Measurements from ENCODE around the gene CASP5.
"Not testable (repeated sequence)": the region's sequence is repeated elsewhere in the genome, so short reads cannot be mapped to it uniquely, and the experiment has no call there.

The CASP5 gene

DNA sequence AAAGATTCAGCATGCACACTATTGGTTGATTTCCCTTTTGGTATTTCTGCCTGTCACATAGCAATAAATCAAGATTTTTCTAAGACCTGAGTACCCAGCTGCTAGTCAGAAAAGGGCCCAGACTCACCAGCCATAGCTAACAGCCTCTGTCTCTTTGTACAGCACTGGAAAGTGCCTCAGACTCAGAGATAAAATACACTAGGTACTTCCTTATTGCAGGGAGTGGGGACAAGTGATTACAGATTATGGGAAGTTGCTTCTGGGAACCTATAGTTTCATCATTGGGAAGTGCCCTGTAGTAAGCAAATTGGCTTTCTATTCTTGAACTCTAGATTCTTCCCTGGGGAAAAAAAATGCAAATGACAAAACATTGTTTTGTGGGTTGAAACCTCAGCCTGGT is at the start of gene CASP5:
TSS of gene CASP5 (minus strand) at position 166 of the 400 bp plus-strand sequence. CDS start at position 134, 32 bp downstream.
- in situ Hi-C loops (cut with MboI; ENCODE audit: low sequenced_read_pairs): no loop called here

DNA sequence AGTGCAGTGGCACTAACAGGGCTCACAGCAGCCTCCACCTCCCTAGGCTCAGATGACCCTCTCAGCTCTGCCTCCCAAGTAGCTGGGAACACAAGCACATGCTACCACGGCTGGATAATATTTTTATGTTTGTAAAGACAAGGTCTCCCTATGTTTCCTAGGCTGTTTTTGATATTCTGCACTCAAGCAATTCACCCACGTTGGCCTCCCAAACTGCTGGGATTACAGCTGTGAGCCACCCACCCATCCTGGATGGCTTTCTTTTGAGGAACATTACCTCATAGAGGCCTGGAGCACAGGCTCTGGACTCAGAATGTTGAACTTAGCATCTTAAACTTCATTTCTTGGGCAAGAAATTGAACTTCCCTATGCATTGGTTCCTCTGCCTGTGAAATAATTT is 49.1 kb upstream of the CASP5 start:
- in situ Hi-C loops (cut with MboI; ENCODE audit: low sequenced_read_pairs): not testable (repeated sequence)

DNA sequence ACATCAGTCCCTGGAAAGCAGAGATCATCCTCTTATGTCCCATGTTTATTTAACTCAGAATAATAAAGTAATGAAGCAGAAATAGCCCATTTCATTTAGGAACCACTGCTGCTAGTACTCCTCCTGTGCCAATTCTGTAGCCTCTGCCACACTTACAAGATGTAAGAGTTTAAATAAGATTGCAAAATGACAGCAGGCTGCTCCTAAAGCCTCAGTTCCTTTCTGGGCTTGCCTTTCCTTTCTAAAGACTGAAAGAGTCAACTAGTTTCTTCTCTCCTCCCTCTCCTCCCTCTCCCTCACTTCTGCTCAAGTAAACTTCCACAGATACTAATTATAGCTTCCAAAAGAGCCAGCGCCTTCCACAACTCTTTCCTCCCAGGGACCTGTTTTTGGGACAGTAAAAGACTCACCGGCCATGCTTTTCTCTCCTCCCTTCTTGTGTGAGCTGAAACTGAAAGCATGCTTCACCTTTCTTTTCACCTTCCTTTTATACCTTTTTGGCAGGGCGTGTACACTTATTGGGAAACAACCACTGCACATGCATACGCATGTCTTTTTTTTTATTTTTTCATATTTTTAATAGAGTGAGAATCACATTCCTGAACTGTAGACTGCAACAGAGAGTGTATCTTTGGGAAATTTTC is 48.2 kb upstream of the CASP5 start:
- in situ Hi-C loops (cut with MboI; ENCODE audit: low sequenced_read_pairs): no loop called here

DNA sequence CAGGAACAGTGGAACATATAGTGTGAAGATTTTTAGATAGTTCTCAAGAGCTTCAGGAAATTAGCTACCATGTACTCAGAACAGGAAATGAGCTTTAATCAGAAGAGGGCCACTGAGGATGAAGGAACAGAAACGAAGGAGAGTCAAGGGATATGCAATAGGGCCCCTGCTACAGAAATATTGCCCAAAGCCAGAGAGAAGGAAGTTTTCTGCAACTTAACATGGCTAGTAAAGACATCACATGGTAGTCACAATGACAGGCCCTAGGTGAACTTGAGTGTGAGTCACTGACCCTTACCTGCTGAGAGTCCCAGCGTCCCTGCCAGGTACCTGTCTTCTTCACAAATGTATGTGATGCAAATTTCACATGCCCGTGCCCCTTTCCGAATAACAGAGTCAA is 47.3 kb upstream of the CASP5 start:
- in situ Hi-C loops (cut with MboI; ENCODE audit: low sequenced_read_pairs): no loop called here

DNA sequence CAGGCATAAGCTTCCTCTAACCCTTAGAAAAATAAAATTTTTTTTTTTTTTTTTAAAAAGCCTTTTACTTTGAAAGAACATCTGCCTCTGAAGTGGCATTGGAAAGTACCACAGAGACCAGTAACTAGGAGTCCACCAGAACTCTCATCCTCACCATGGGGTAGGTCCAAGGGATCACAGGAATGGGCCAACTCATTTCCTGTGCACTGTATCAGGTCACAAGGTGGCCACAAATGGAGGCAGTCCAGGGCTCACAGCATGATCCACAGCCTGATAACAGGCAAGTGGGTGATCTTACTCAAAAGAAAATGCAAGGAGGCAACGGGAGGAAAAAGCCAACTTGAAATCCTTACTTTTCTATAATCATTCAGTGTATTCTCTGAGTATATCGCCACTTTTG is 46.8 kb upstream of the CASP5 start:
- in situ Hi-C loops (cut with MboI; ENCODE audit: low sequenced_read_pairs): not testable (repeated sequence)

DNA sequence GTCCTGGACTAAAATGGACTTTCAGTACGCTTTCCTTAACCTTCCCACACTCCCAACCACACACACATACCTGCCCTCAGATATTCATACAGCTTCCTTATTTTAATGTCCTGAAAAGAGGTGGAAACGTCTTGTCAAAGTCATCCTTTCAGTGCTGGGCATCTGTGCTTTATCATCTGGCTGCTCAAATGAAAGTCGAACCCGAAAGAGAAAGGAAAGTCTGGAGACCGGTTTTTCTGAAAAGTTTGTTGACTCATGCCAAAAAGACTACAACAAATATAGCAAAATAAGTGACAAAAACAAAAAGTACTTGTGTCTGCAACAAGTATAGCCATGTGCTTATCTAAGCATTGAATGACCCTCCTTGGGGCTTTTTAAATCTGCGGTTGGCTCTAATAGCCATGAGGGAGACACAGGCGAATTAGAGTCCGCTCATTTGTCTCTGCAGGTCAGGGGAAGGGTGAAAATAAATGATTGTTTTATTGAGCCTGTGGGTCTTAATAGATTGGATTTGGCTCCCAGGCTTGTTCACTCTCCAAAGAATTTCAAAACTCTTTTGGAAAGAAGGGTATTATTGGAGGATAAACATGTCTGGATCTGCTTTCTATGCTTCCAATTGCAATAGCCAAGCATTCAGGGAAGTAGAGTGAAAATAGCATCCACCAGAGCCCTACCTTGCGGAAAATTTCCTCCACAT is 40.4 kb upstream of the CASP5 start:
- in situ Hi-C loops (cut with MboI; ENCODE audit: low sequenced_read_pairs): not testable (repeated sequence)

DNA sequence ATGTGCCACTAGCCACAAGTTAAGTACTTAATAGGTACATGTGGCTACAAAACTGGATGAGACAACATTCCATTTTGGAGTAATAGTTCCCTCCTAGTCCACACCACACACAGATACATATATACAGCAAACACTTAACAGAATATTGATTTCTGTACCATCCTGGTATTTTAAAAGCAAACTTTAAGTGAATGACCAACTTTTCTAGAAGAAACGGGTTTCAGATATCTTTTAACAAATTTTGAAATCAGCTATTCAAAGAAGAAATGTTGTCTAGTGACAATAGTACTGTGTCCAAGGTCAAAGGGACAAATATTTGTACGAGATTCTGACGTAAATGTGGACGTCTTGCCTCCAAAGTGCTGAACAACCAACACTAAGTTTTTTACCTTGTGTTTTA is 34.5 kb upstream of the CASP5 start:
- in situ Hi-C loops (cut with MboI; ENCODE audit: low sequenced_read_pairs): no loop called here

DNA sequence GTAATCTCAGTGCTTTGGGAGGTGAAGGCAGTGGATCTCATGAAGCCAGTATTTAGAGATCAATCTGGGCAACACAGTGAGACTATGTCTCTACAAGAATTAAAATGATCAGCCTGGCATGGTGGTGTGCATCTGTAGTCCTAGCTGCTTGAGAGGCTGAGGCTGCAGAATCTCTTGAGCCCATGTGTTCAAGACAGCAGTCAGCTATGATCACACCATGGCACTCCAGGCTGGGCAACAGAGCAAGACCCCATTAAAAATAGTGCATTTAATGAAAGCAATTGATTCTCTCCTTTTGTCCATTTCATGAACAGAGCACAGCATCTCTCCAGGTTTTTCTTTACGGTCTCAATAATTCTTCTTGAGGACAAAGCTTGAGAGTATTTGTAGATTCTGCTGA is 33.5 kb upstream of the CASP5 start:
- in situ Hi-C loops (cut with MboI; ENCODE audit: low sequenced_read_pairs): no loop called here

DNA sequence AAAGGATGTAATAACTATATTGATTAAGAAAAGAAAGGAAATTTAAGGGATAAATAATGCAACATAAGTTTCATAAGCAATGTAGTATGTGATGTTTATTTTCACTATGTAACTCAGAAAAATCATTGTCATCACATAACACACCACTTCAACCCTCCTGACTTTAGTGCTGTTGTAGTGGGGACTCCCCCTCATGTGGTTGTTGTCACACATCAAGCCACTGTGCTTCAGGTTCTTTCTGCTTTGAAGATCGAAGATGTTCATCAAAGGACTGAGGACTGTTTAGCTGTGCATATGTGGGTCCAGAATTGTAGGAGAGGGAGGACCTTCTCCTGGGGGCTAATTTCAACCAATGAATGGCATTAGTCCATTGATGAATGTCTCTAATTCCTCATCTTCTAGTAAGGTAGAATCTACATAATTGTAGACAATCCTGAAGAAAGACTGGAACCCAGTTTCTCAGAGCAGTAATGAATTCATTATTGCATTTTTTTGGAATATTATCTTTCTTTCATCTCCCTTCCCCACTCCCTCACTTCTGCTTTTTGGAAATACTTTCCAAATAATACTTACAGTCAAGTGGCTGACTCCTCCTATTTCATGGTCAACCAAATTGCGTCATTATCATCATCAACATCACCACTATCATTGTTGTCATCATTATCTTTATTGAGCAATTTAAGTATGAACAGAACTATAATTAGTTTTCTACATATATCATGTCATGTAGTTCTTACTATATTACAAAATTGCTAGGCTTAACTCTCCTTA is 31.9 kb upstream of the CASP5 start:
- in situ Hi-C loops (cut with MboI; ENCODE audit: low sequenced_read_pairs): no loop called here

DNA sequence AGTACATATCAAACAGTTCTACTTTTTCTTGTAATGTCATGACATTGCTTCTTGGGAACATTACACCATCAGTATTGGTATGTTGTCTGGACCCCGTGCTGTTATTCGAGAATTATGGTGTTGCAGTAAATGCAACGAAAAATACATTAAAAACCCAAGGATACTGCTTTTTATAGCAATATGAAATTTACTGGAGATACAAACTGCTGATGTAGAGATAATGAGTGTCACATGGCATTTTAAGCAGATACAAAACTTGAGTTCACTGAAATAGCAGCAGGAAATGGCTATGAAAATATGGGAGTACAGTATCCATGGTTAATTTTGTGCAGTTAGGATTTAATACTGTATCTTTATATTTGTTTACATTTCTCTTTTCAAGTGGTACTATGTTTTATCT is 29.5 kb upstream of the CASP5 start:
- in situ Hi-C loops (cut with MboI; ENCODE audit: low sequenced_read_pairs): no loop called here

DNA sequence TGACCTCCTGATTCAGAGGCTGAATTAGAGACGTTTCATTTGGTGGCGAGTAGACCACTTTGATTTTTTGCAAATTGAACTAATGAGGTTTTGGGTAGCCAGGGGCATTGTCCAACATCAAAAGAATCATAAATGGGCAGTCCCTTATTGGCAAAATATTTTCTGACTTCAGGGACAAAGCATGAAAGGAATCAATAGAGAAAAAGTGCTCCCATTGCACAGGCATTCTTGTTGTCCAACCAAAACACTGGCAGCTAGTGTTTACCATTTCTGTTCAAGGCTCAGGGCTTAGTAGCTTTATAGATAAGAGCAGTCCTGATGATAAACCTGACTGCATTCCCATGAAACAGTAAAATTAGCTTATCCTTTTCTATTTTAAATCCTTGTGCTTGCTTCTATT is 28.6 kb upstream of the CASP5 start:
- in situ Hi-C loops (cut with MboI; ENCODE audit: low sequenced_read_pairs): no loop called here

DNA sequence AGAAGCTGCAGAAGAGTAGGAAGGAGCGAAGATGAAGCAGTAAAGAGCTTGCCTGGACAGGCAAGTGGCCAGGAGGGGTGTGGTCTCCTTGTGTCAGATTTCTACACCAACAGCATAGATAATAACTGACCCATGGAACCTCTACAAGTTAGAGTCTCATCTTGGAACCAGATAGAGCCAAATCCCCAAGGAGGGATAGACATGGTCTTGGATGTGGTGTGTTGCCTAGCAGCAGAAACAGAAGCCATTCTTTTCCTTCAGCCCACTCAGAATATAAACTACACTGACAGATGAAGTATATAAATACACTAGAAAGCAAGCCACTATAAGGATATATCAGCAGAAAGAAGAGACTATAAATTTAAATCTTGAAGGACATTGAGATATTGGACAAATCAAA is 26.5 kb upstream of the CASP5 start:
- in situ Hi-C loops (cut with MboI; ENCODE audit: low sequenced_read_pairs): no loop called here

DNA sequence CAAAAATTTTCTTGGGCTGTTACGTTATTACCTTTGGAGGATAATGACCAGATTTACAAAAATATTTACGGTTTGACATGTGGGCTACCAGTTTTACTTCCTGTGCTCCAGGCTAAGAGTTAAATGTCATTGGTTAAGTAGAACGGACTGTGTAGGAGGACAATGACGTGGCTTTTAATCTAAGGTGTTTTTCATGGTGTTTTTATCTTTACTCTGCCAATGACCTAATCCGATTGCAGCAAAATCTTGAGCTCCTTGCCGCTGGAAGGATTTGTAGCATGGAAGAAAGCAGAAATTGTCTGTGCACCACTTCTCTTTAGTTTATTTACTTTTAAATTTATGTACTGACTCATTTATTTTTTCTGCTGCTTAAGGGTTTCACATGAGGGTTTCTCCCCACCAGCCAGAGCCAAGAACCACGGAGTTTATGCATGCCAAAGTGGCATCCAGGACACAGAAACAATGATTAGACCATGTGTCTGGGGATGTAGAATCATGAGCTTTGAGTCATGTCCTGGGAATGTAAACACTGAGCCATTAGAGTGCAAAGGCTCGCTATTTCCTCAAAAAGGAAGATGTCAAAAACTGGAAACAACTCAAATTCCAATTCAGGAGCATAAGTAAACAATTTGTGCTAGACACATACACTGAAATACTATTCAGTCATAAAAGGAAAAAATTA is 24.1 kb upstream of the CASP5 start:
- in situ Hi-C loops (cut with MboI; ENCODE audit: low sequenced_read_pairs): no loop called here

DNA sequence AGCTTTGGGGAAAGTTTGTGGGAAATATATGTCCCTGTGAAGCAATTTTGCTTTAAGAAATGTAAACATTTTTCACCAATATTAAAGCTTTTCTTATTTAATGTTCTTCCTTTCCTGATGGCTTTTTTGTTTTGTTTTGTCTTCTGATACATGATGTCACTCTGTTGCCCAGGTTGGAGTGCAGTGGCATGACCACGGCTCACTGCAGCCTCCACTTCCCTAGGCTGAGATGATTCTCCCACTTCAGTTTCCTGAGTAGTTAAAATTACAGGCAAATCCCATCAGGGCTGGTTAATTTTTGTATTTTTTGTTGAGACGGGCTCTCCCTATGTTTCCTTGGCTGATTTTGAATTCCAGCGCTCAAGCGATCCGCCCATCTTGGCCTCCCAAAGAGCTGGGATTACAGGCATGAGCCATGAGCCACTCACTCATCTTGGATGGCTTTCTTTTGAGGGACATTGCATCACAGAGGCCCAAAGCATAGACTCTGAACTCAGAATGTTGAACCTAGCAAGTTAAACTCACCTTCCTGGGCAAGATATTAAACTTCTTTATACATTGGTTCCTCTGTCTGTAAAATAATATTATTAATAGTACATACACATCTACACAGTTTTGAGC is 22.8 kb upstream of the CASP5 start:
- in situ Hi-C loops (cut with MboI; ENCODE audit: low sequenced_read_pairs): no loop called here

DNA sequence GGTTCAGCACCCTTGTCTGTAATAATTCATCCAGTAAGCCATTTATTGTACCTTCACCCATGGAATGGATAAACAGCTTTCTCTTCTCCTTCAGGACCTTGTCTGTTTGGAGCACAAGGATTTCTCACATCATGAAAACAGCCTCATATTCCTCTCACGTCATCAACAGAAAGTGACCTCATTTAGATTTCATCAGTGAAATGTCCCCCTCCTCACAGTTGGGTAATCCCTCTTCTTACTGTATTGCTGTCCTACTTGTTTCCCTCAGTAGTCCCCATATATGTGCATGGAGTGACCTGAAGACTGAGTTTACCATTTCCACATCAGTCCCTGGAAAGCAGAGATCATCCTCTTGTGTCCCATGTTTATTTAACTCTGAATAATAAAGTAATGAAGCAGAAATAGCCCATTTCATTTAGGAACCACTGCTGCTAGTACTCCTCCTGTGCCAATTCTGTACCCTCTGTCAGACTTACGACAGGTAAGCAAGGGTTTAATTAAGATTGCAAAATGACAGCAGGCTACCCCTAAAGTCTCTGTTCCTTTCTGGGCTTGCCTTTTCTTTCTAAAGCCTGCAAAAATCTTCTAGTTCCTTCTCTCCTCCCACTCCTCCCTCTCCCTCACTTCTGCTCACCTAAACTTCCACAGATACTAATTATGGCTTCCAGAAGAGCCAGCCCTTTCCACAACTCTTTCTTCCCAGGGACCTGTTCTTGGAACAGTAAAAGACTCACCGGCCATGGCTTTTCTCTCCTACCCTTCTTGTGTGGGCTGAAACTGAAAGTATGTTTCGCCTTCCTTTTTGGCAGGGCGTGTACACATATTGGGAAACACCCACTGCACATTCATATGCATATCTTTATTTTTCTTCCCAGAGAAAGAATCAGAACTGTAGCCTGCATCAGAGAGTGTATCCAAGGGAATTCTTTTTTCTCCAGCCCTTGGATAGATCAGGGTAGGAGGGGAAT is 21.9 kb upstream of the CASP5 start, which contains the start of gene CARD16:
TSS of gene CARD16 (minus strand) at position 779 of the 968 bp plus-strand sequence. CDS start at position 741, 38 bp downstream.
- in situ Hi-C loops (cut with MboI; ENCODE audit: low sequenced_read_pairs): not testable (repeated sequence)

DNA sequence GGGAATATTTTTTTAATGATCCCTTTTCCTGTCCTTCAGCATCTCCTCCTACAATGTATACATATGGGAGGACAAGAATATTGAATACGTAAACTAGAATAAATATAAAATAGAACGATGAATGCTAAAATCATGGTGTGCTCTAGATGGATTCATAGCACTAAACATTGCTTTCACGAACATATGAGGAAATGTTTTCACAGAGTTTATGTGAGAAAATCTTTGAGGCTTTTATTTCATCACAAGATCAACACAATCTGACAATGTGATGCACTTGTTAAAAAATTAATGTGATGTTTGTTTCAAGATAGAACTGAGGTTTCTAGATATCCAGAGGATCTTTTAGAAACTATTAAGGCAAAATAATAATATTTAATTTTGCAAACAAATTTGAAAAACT is 19.2 kb upstream of the CASP5 start:
- in situ Hi-C loops (cut with MboI; ENCODE audit: low sequenced_read_pairs): no loop called here

DNA sequence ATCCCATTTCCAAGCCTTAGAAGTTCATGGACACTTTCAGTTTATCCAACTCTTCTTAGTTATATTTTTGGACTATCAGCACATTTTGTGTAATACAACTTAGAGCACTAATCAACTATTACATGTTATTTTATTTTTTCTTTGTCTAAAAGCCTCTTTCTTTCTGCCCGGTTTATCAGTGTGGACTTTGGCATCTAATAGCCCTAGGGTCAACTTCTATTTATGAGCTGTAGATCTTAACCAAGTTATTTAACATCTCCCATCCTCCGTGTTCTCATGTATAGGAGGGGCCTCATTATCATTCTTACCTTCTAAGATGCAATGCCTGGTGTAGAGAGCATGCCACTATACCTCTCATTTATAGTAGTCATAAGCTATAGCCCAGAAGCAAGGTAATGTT is 17.7 kb upstream of the CASP5 start:
- in situ Hi-C loops (cut with MboI; ENCODE audit: low sequenced_read_pairs): no loop called here

DNA sequence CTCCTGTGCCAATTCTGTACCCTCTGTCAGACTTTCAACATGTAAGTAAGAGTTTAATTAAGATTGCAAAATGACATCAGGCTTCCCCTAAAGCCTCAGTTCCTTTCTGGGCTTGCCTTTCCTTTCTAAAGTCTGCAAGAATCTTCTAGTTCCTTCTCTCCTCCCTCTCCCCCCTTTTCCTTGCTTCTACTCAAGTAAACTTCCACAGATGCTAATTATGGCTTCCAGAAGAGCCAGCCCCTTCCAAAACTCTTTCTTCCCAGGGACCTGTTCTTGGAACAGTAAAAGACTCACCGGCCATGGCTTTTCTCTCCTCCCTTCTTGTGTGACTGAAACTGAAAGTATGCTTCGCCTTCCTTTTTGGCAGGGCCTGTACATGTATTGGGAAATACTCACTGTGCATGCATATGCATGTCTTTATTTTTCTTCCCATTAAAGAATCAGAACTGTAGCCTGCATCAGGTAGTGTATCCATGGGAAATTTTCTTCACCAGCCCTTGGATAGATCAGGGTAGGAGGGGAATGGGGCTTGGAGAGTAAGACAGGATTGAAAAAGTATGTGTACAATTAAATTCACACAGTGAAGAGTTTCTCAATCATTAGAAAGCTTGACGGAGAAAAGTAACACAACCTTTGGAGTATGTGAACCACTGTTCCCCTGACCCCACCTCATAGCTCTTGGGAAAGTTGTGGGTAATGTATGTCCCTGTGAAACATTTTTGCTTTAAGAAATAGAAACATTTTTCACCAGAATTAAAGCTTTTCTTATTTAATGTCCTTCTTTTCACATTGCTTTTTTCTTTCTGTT is 12.0 kb upstream of the CASP5 start, which contains the start of gene CASP1:
TSS of gene CASP1 (minus strand) at position 332 of the 808 bp plus-strand sequence. CDS start at position 301, 31 bp downstream.
- in situ Hi-C loops (cut with MboI; ENCODE audit: low sequenced_read_pairs): no loop called here

DNA sequence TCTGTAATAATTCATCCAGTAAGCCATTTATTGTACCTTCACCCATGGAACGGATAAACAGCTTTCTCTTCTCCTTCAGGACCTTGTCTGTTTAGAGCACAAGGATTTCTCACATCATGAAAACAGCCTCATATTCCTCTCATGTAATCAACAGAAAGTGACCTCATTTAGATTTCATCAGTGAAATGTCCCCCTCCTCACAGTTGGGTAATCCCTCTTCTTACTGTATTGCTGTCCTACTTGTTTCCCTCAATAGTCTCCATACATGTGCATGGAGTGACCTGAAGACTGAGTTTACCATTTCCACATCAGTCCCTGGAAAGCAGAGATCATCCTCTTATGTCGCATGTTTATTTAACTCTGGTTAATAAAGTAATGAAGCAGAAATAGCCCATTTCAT is 11.4 kb upstream of the CASP5 start:
- in situ Hi-C loops (cut with MboI; ENCODE audit: low sequenced_read_pairs): not testable (repeated sequence)

All from HL-60/S4 treated with phorbol 12-myristate 13-acetate at 8.2 ng/mL for 4 days and 3 days (cell line).